GM19193 (cell line): Measurements from ENCODE around the gene ARHGEF10L.

Experiments used
- POLR2A ChIP-seq: IDR thresholded peaks from 4 replicates; pipeline ENCODE4 v1.6.1; 2011; ENCODE audit not compliant: insufficient read depth, insufficient read length; ENCODE audit errors: extremely low read depth

The ARHGEF10L gene

GRCh38 chr1:17699581-17699980 lies 160.1 kb downstream of the ARHGEF10L start:
- TF ChIP-seq POLR2A, result no peak

- no peak for TF ChIP-seq POLR2A
These were observed 161.7 kb downstream of the ARHGEF10L start for GRCh38 chr1:17700945-17701810.

GRCh38 chr1:17704176-17704575 lies 164.7 kb downstream of the ARHGEF10L start:
- no peak for TF ChIP-seq POLR2A

GRCh38 chr1:17706445-17706844 lies 166.9 kb downstream of the ARHGEF10L start:
- TF ChIP-seq POLR2A, result no peak

- no peak for TF ChIP-seq POLR2A
These were observed 170.5 kb downstream of the ARHGEF10L start for GRCh38 chr1:17709981-17710380.

GRCh38 chr1:17710889-17711576 lies 171.5 kb downstream of the ARHGEF10L start:
- TF ChIP-seq POLR2A, result no peak

- TF ChIP-seq POLR2A, result no peak
These were observed 172.0 kb downstream of the ARHGEF10L start for GRCh38 chr1:17711577-17711910.

GRCh38 chr1:17711941-17712340 lies 172.4 kb downstream of the ARHGEF10L start:
- TF ChIP-seq POLR2A, result no peak

- no peak for TF ChIP-seq POLR2A
These were observed 174.5 kb downstream of the ARHGEF10L start for GRCh38 chr1:17713993-17714392.

- no peak for TF ChIP-seq POLR2A
These were observed 178.4 kb downstream of the ARHGEF10L start for GRCh38 chr1:17717594-17718535.

GRCh38 chr1:17719874-17720273 lies 180.4 kb downstream of the ARHGEF10L start:
- no peak for TF ChIP-seq POLR2A

- TF ChIP-seq POLR2A, result no peak
These were observed 181.9 kb downstream of the ARHGEF10L start for GRCh38 chr1:17721444-17721843.

GRCh38 chr1:17723684-17724083 lies 184.2 kb downstream of the ARHGEF10L start:
- no peak for TF ChIP-seq POLR2A

GRCh38 chr1:17724150-17724549 lies 184.7 kb downstream of the ARHGEF10L start:
- no peak for TF ChIP-seq POLR2A

GRCh38 chr1:17725084-17725719 lies 185.7 kb downstream of the ARHGEF10L start:
- no peak for TF ChIP-seq POLR2A

GRCh38 chr1:17725811-17726582 lies 186.5 kb downstream of the ARHGEF10L start:
- TF ChIP-seq POLR2A, result no peak
